Fibroblast of upper back skin (primary cell): ENCODE data around the gene DEFB132.
A peak's percentile ranks its signal among the peaks of the same experiment; 100 is the strongest.

Source experiments
- DNase-seq: peaks from one replicate; pipeline ENCODE4 v3.0.0-alpha.2; 2013

Gene DEFB132

GRCh38 chr20:297925-298775 lies 40.6 kb downstream of the DEFB132 start:
- peak; percentile 61 for DNase-seq

GRCh38 chr20:298776-299391 lies 41.4 kb downstream of the DEFB132 start:
- no peak for DNase-seq

GRCh38 chr20:300345-300990 lies 42.9 kb downstream of the DEFB132 start:
- no peak for DNase-seq

GRCh38 chr20:301886-302848 lies 44.6 kb downstream of the DEFB132 start:
- no peak for DNase-seq

GRCh38 chr20:305745-306144 lies 48.2 kb downstream of the DEFB132 start:
- DNase-seq, result no peak

GRCh38 chr20:308427-309038 lies 51.0 kb downstream of the DEFB132 start:
- DNase-seq, result no peak

- peak; percentile 52 for DNase-seq
These were observed 51.8 kb downstream of the DEFB132 start for GRCh38 chr20:309306-309840.

DNA sequence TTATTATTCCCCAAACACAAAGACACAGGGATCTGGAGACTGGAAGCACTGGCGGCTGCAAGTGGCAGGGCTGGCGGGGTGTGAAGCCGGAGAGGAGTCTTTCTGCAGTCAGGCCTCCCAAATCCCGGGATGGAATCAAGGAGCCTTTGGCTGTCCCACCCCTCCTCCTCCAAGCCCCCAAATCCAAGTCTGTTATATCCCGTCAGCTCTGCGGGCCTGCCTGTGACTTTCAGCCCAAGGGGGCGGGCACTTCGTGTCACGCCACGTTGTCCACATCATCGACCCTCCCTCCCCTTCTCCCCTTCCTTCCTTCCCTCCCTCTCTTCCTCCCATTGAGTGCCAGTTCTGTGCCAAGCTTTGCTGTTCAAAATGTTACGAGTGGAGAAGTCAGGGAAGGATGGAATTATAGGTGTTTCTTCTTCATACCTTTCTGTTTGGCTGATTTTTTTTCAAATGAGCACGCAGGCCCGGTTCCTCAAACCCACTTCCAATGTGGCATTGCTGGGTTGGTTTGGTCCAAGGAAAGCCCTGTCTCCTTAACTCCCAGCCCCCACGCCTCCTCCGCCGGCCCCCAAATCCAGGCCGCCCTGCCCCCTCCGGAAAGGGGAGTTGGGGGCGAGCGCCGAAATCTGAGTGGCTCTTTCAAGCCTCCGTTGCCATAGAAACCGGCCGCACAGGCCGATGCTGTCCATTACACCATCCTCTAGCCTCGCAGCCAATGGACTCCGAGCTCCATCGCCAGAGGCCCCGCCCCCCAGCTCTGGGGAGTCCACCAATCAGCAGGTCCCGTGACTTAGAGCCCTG lies 52.5 kb downstream of the DEFB132 start:
- DNase-seq, result peak; percentile 100

DNA sequence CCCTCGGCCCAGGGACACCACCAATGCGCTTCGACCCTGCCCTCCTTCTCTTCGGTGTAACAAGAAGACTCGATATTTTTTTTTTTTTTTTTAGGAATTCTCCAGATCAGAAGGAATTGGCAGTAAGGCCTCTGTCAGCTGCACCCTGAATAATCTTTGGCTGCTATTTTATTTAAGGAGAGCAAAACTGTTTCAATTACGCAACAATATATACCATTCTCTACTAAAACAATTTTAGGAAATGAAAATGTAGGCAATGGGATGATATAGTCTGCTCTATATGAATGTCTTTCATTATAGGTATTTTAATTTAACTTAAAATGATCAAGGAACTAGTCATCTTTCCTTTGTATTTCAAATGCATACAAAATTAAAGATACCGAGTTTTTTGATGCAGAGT lies 53.1 kb downstream of the DEFB132 start:
- DNase-seq, result no peak
